HEK293T (cell line): ENCODE measurements around the gene WNT9B.

Experiments
- CTCF ChIA-PET: fragments of 350-600 bp; formaldehyde crosslinking; extraction: SDS; loops from one replicate; lab custom pipeline; 2021; ENCODE audit warnings: antibody characterized with exemption, inconsistent platforms; lab: Yijun Ruan, JAX
- POLR2A ChIA-PET: fragments of 350-600 bp; formaldehyde crosslinking; extraction: SDS; loops from one replicate; lab custom pipeline; 2020; ENCODE audit warnings: antibody characterized with exemption, inconsistent platforms; lab: Yijun Ruan, JAX
- DNase-seq: peaks from one replicate; pipeline ENCODE4 v3.0.0; 2012; ENCODE audit warnings: mixed read lengths; ENCODE audit errors: extremely low spot score
- ARNT ChIP-seq: fragments of 450-650 bp; IDR thresholded peaks from 2 replicates; pipeline ENCODE4 v1.6.1; 2017; ENCODE audit warnings: mild to moderate bottlenecking
- BHLHE40 ChIP-seq: fragments of 450-650 bp; IDR thresholded peaks from 2 replicates; pipeline ENCODE4 v1.6.1; 2016; ENCODE audit warnings: mild to moderate bottlenecking, moderate library complexity, borderline replicate concordance
- CTBP1 ChIP-seq: fragments of 450-650 bp; IDR thresholded peaks from 2 replicates; pipeline ENCODE4 v1.6.1; 2016; ENCODE audit warnings: borderline replicate concordance
- ELF4 ChIP-seq: fragments of 450-650 bp; IDR thresholded peaks from 2 replicates; pipeline ENCODE4 v1.6.1; 2017; ENCODE audit warnings: antibody characterized with exemption
- FOXA1 ChIP-seq: fragments of 450-650 bp; IDR thresholded peaks from 2 replicates; pipeline ENCODE4 v1.6.1; 2016; ENCODE audit warnings: mild to moderate bottlenecking
- FOXK2 ChIP-seq: fragments of 450-650 bp; IDR thresholded peaks from 2 replicates; pipeline ENCODE4 v1.6.1; 2016; ENCODE audit warnings: mild to moderate bottlenecking
- FOXM1 ChIP-seq: fragments of 450-650 bp; IDR thresholded peaks from 2 replicates; pipeline ENCODE4 v1.6.1; 2017; ENCODE audit warnings: mild to moderate bottlenecking, borderline replicate concordance
- HDGF ChIP-seq: fragments of 450-650 bp; IDR thresholded peaks from 2 replicates; pipeline ENCODE4 v1.6.1; 2017; ENCODE audit warnings: antibody characterized with exemption, borderline replicate concordance
- L3MBTL2 ChIP-seq: fragments of 450-650 bp; conservative IDR thresholded peaks from 2 replicates; pipeline ENCODE4 v1.6.1; 2016; ENCODE audit warnings: mild to moderate bottlenecking
- LEF1 ChIP-seq: fragments of 450-650 bp; IDR thresholded peaks from 2 replicates; pipeline ENCODE4 v1.6.1; 2017; ENCODE audit warnings: mild to moderate bottlenecking, borderline replicate concordance
- NFRKB ChIP-seq: fragments of 450-650 bp; IDR thresholded peaks from 2 replicates; pipeline ENCODE4 v1.6.1; 2016; ENCODE audit warnings: mild to moderate bottlenecking, moderate library complexity
- PKNOX1 ChIP-seq: fragments of 450-650 bp; IDR thresholded peaks from 2 replicates; pipeline ENCODE4 v1.6.1; 2016
- SP1 ChIP-seq: fragments of 450-650 bp; IDR thresholded peaks from 2 replicates; pipeline ENCODE4 v1.6.1; 2017
- SUZ12 ChIP-seq: fragments of 450-650 bp; IDR thresholded peaks from 2 replicates; pipeline ENCODE4 v1.6.1; 2016; ENCODE audit warnings: mild to moderate bottlenecking
- TARDBP ChIP-seq: fragments of 450-650 bp; IDR thresholded peaks from 2 replicates; pipeline ENCODE4 v1.6.1; 2016
- ZNF384 ChIP-seq: fragments of 450-650 bp; IDR thresholded peaks from 2 replicates; pipeline ENCODE4 v1.6.1; 2016

WNT9B gene

DNA sequence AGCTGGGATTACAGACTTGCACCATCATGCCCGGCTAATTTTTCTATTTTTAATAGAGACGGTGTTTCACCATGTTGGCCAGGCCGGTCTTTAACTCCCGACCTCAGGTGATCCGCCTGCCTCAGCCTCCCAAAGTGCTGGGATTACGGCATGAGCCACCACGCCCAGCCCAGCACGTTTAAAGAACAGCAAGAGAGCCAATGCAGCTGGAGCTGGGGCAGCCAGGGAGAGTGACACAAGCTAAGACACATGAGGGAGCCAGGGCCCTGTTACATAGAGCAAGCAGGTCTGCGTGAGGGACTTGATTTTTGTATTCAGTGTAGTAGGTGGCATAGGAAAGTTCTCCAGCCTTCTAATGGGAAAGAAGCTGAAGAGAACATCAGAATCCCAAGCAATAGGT lies 49.9 kb downstream of the WNT9B start:
- ChIA-PET CTCF (no interaction called here), POLR2A (interaction anchor here (1.1 kb wide), 1 partner anchor 12 kb away, joined by 3 read pairs; no protein-coding TSS in a partner anchor)
- DNase-seq = no peak
- TF ChIP-seq FOXK2 = no peak
- TF ChIP-seq LEF1 = no peak
- no peak for TF ChIP-seq CTBP1
- no peak for TF ChIP-seq BHLHE40
- no peak for TF ChIP-seq PKNOX1
- TF ChIP-seq HDGF = no peak
- no peak for TF ChIP-seq SP1
- TF ChIP-seq FOXA1 = no peak

GRCh38 chr17:46903762-46904672 lies 52.6 kb downstream of the WNT9B start:
- no peak for DNase-seq
- ChIA-PET CTCF (interaction anchor here (0.6 kb wide), 1 partner anchor 430 kb away, joined by 4 read pairs; no protein-coding TSS in a partner anchor), POLR2A (no interaction called here)
- no peak for TF ChIP-seq NFRKB
- TF ChIP-seq FOXM1 = no peak
- no peak for TF ChIP-seq FOXK2
- TF ChIP-seq LEF1 = no peak

GRCh38 chr17:46908068-46908737 lies 56.8 kb downstream of the WNT9B start:
- POLR2A ChIA-PET = no interaction called here
- CTCF ChIA-PET = interaction anchor here (0.9 kb wide), 1 partner anchor 34 kb away, joined by 4 read pairs; no protein-coding TSS in a partner anchor
- no peak for DNase-seq
- TF ChIP-seq SUZ12 (no peak), ARNT (no peak), CTBP1 (no peak), HDGF (no peak), ZNF384 (no peak), ELF4 (no peak), FOXA1 (no peak), PKNOX1 (no peak), L3MBTL2 (no peak)

DNA sequence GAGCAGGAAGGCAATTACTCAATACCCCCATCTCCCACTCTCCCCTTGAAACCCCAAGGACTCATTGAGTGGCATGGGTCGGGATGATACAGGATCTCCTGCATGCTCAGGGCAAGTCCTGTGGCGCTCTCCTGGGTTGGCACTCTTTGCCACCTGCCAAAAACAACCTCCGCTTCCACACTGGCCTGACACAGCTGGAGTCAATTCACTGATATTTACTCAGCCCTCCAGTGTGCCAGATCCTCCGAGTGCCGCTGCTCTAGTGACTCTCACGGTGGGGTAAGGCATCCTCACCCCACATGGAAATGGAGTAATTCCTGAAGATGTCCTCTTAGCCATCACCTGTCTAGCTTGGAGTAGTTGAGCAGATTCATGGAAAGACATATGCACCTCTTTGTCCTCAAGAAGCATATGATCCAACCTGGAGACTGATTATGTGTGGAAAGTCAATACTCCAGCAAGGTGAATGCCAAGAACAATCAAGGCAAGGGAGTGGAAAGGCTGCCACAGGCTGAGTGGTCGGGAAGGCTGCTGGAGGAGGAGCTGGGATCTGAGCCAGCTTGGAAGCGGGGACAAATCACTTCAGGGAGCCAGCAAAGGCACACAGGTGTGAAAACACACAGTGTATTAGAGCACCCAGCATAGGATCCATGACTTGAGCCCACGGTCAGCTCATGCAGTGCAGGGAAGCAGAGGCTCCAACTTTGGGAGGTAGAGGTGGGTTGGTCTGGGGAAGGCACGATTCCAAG lies 59.0 kb downstream of the WNT9B start:
- CTCF ChIA-PET = no interaction called here
- no peak for DNase-seq
- TF ChIP-seq HDGF (no peak), FOXM1 (no peak), SUZ12 (no peak), TARDBP (no peak), ELF4 (no peak), ZNF384 (no peak), FOXA1 (no peak), SP1 (no peak), PKNOX1 (no peak), NFRKB (no peak), CTBP1 (no peak), BHLHE40 (no peak), L3MBTL2 (no peak), ARNT (no peak), FOXK2 (no peak), LEF1 (no peak)
- POLR2A ChIA-PET = no interaction called here

DNA sequence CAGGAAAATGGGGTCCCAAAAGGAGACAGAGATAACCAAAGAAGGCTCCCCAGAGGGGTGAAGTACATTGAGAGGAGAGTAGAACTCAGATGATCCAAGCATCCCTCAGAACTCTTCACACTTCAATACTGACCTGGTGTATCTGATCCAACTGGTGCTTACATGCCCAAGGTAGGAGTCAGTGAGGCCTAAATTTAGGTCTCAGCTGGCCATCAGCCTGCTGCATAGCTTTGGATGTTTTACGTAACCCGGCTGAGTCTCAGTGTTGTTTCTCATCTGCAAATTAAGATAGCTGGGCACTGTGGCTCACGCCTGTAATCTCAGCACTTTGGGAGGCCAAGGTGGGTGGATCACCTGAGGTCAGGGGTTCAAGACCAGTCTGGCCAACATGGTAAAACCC lies 59.9 kb downstream of the WNT9B start:
- POLR2A ChIA-PET = no interaction called here
- CTCF ChIA-PET = no interaction called here
- no peak for TF ChIP-seq TARDBP
- no peak for TF ChIP-seq FOXM1
- no peak for TF ChIP-seq ELF4
- TF ChIP-seq ARNT = no peak
- no peak for TF ChIP-seq LEF1
- TF ChIP-seq SP1 = no peak
- TF ChIP-seq NFRKB = no peak
- TF ChIP-seq ZNF384 = no peak
- TF ChIP-seq BHLHE40 = no peak
- TF ChIP-seq L3MBTL2 = no peak
- TF ChIP-seq HDGF = no peak
- TF ChIP-seq FOXK2 = no peak
- TF ChIP-seq CTBP1 = no peak
- no peak for TF ChIP-seq SUZ12
- TF ChIP-seq PKNOX1 = no peak
- TF ChIP-seq FOXA1 = no peak
- DNase-seq = no peak
